H9 (cell line): ENCODE data around the gene NUDT16L1. TPM values are rescaled to one million over a fixed set of nuclear protein-coding genes. Genes with fewer than 3 reads are reported as not detected.

Experiments used
- DNase-seq: peaks from one replicate; pipeline ENCODE4 v3.0.0-alpha.2; 2017
- H2AFZ ChIP-seq: one replicate; pipeline ENCODE4 v1.6.1; 2013; ENCODE audit warnings: mild to moderate bottlenecking, low read length, control low read depth, moderate library complexity
- H2AK5ac ChIP-seq: 2 replicates; pipeline ENCODE4 v1.6.1; 2013; ENCODE audit warnings: low read length, control low read depth, mixed read lengths; ENCODE audit not compliant: insufficient read length
- H2BK120ac ChIP-seq: one replicate; pipeline ENCODE4 v1.6.1; 2013; ENCODE audit warnings: low read depth, mild to moderate bottlenecking, low read length, control low read depth, inconsistent platforms; ENCODE audit not compliant: poor library complexity, severe bottlenecking
- H2BK12ac ChIP-seq: 2 replicates; pipeline ENCODE4 v1.6.1; 2013; ENCODE audit warnings: low read length, control low read depth, mixed read lengths, low read depth; ENCODE audit not compliant: insufficient read length
- H2BK15ac ChIP-seq: 2 replicates; pipeline ENCODE4 v1.6.1; 2013; ENCODE audit warnings: low read depth, low read length, control low read depth
- H2BK20ac ChIP-seq: one replicate; pipeline ENCODE4 v1.6.1; 2013; ENCODE audit warnings: low read depth, mild to moderate bottlenecking, low read length, control low read depth, inconsistent platforms; ENCODE audit not compliant: poor library complexity, severe bottlenecking
- H2BK5ac ChIP-seq: 2 replicates; pipeline ENCODE4 v1.6.1; 2013; ENCODE audit warnings: low read length, control low read depth, mixed read lengths; ENCODE audit not compliant: insufficient read length
- H3K14ac ChIP-seq: 2 replicates; pipeline ENCODE4 v1.6.1; 2013; ENCODE audit warnings: low read length, control low read depth; ENCODE audit not compliant: insufficient read depth
- H3K18ac ChIP-seq: 2 replicates; pipeline ENCODE4 v1.6.1; 2013; ENCODE audit warnings: low read depth, mild to moderate bottlenecking, mixed read lengths, low read length, control low read depth; ENCODE audit not compliant: insufficient read length
- H3K23ac ChIP-seq: 2 replicates; pipeline ENCODE4 v1.6.1; 2013; ENCODE audit warnings: low read length, control low read depth, mixed read lengths, low read depth; ENCODE audit not compliant: insufficient read length
- H3K23me2 ChIP-seq: 2 replicates; pipeline ENCODE4 v1.6.1; 2013; ENCODE audit warnings: low read depth, mild to moderate bottlenecking, mixed read lengths, low read length, control low read depth; ENCODE audit not compliant: insufficient read length, poor library complexity, severe bottlenecking
- H3K27ac ChIP-seq: 2 replicates; pipeline ENCODE4 v1.5.1; 2013; ENCODE audit warnings: low read length, control low read depth, mixed read lengths, low read depth; ENCODE audit not compliant: insufficient read length
- H3K27me3 ChIP-seq: 2 replicates; pipeline ENCODE4 v1.6.1; 2013; ENCODE audit warnings: low read length, control low read depth, inconsistent platforms; ENCODE audit not compliant: insufficient read depth
- H3K4ac ChIP-seq: 2 replicates; pipeline ENCODE4 v1.6.1; 2013; ENCODE audit warnings: low read depth, mild to moderate bottlenecking, control low read depth, inconsistent platforms, low read length, moderate library complexity
- H3K4me1 ChIP-seq: 2 replicates; pipeline ENCODE4 v1.6.1; 2013; ENCODE audit warnings: low read length, control low read depth, inconsistent platforms; ENCODE audit not compliant: insufficient read depth
- H3K4me2 ChIP-seq: 2 replicates; pipeline ENCODE4 v1.6.1; 2013; ENCODE audit warnings: low read length, control low read depth, mixed read lengths; ENCODE audit not compliant: insufficient read length, insufficient read depth
- H3K56ac ChIP-seq: 2 replicates; pipeline ENCODE4 v1.6.1; 2013; ENCODE audit warnings: low read depth, mild to moderate bottlenecking, mixed read lengths, low read length, control low read depth; ENCODE audit not compliant: insufficient read length
- H3K79me1 ChIP-seq: 2 replicates; pipeline ENCODE4 v1.6.1; 2013; ENCODE audit warnings: low read depth, mild to moderate bottlenecking, moderate library complexity, low read length, control low read depth, inconsistent platforms; ENCODE audit not compliant: insufficient read depth, poor library complexity, severe bottlenecking
- H3K79me2 ChIP-seq: 2 replicates; pipeline ENCODE4 v1.6.1; 2013; ENCODE audit warnings: low read length, control low read depth, inconsistent platforms; ENCODE audit not compliant: insufficient read depth
- H3K9ac ChIP-seq: 2 replicates; pipeline ENCODE4 v1.6.1; 2013; ENCODE audit warnings: low read length, control low read depth, mixed read lengths; ENCODE audit not compliant: insufficient read length; ENCODE audit errors: extremely low read depth
- H3K9me3 ChIP-seq: one replicate; pipeline ENCODE4 v1.6.1; 2013; ENCODE audit warnings: low read depth, low read length, inconsistent platforms; ENCODE audit not compliant: control insufficient read depth
- H3T11ph ChIP-seq: one replicate; pipeline ENCODE4 v1.6.1; 2013; ENCODE audit warnings: mild to moderate bottlenecking, low read length, control low read depth, inconsistent platforms
- H4K20me1 ChIP-seq: one replicate; pipeline ENCODE4 v1.6.1; 2013; ENCODE audit not compliant: control insufficient read depth, insufficient read length, insufficient read depth
- H4K5ac ChIP-seq: 2 replicates; pipeline ENCODE4 v1.6.1; 2013; ENCODE audit warnings: low read depth, mild to moderate bottlenecking, mixed read lengths, low read length, control low read depth; ENCODE audit not compliant: insufficient read length
- H4K8ac ChIP-seq: replicated peaks from 2 replicates; pipeline ENCODE4 v1.6.1; 2013; ENCODE audit warnings: low read length, control low read depth, mixed read lengths, low read depth; ENCODE audit not compliant: insufficient read length
- H4K91ac ChIP-seq: 2 replicates; pipeline ENCODE4 v1.6.1; 2013; ENCODE audit warnings: low read depth, mild to moderate bottlenecking, moderate library complexity, mixed read lengths, low read length, control low read depth; ENCODE audit not compliant: insufficient read length
- H3K27ac Mint-ChIP-seq, 3 experiments: 2 replicates in 2 of 3; 3 replicates in 1 of 3; pipeline ENCODE4 v1.8.0; 2020 to 2021; ENCODE audit warnings: mixed read lengths in 3 of 3, mild to moderate bottlenecking in 1 of 3, moderate library complexity in 1 of 3
- H3K27me3 Mint-ChIP-seq: 2 replicates; pipeline ENCODE4 v1.8.0; 2021; ENCODE audit warnings: low read depth, mild to moderate bottlenecking, moderate library complexity, mixed read lengths
- H3K36me3 Mint-ChIP-seq, 3 experiments: 2 replicates in 2 of 3; 3 replicates in 1 of 3; pipeline ENCODE4 v1.8.0; 2020 to 2021; ENCODE audit warnings: low read depth in 3 of 3, mixed read lengths in 3 of 3; ENCODE audit not compliant: insufficient read depth in 1 of 3
- H3K4me1 Mint-ChIP-seq, 2 experiments: 2 replicates each; pipeline ENCODE4 v1.8.0; 2020; ENCODE audit warnings: mixed read lengths in 2 of 2
- H3K4me3 Mint-ChIP-seq, 2 experiments: 2 replicates in 1 of 2; 3 replicates in 1 of 2; pipeline ENCODE4 v1.8.0; 2020 to 2021; ENCODE audit warnings: mild to moderate bottlenecking in 2 of 2, mixed read lengths in 2 of 2, moderate library complexity in 1 of 2
- H3K9me3 Mint-ChIP-seq, 2 experiments: 2 replicates in 1 of 2; 3 replicates in 1 of 2; pipeline ENCODE4 v1.8.0; 2020; ENCODE audit warnings: mild to moderate bottlenecking in 2 of 2, mixed read lengths in 2 of 2, moderate library complexity in 1 of 2
- WGBS: extraction: QIAGEN DNeasy Blood & Tissue Kit; methylation state at CpG from one replicate; pipeline ENCODE4 v1.1.7; 2013; ENCODE audit warnings: missing lambda C conversion rate, low lambda C conversion rate, mixed read lengths; ENCODE audit not compliant: insufficient read length; ENCODE audit errors: extremely low coverage; 5-methylcytosine and 5-hydroxymethylcytosine counted together
- total RNA-seq: library from RNA; stranded (reverse); gene quantifications from 2 replicates; pipeline ENCODE4 v1.2.1, GENCODE V29; 2021
- TF ChIP-seq, protein P1 (sequence below): fragments of 200-600 bp; sonication (generic); conservative IDR thresholded peaks from 3 replicates; pipeline ENCODE4 v1.8.0; 2021; ENCODE audit warnings: antibody characterized with exemption, mild to moderate bottlenecking

NUDT16L1 gene
- total RNA-seq, 1 experiment from 2014 or later = 49.4 TPM

DNA sequence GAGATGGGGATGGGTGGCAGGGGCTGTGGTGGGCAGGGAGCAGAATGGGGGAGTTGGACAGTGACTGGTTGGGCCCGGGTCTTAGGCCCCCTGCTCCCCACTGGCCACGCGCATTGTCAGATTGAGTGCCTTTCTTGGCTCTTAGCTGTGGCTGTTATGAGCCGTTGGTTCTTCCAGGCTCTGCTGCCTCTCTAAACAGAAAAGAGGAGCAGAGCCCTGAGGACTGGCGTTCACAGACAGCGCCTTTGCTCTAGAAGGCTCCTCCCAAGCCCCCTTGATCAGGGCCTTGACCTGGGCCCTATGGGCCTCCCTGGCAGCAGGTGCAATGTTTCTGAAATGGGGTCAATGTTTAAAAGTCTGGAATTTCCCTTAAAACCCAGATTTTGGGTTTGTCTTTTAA, 14.8 kb upstream of the NUDT16L1 start:
- Histone ChIP-seq H3K56ac (no peak overlapping the region), H3K79me2 (no peaks in the 10 kb centered on the region), H2BK5ac (no peak overlapping the region), H3K9ac (no peak overlapping the region), H3K23me2 (no peaks in the 10 kb centered on the region), H3K9me3 (no peaks in the 10 kb centered on the region), H2BK20ac (no peak overlapping the region), H2AK5ac (no peak overlapping the region), H2BK15ac (no peak overlapping the region), H3K4me2 (no peak overlapping the region), H2AFZ (no peak overlapping the region), H2BK12ac (no peak overlapping the region), H4K5ac (no peak overlapping the region), H3T11ph (no peak overlapping the region), H2BK120ac (no peak overlapping the region), H4K8ac (no peak overlapping the region), H3K27ac (no peak overlapping the region), H3K23ac (no peak overlapping the region), H3K79me1 (no peaks in the 10 kb centered on the region), H3K4ac (no peak overlapping the region), H3K18ac (no peak overlapping the region), H3K4me1 (no peaks in the 10 kb centered on the region; the same call in 1 of the 2 replicates), H4K91ac (no peak overlapping the region), H3K14ac (no peak overlapping the region), H3K27me3 (no peaks in the 10 kb centered on the region), H4K20me1 (no peaks in the 10 kb centered on the region)
- no peak for DNase-seq
- H3K4me3 Mint-ChIP-seq = no peak overlapping the region
- no peak overlapping the region for H3K27ac Mint-ChIP-seq
- H3K9me3 Mint-ChIP-seq = no peaks in the 10 kb centered on the region
- peaks cover 2 to 8% of the 10 kb centered on the region in 2 experiments; a peak in 3 of 4 replicates for H3K4me1 Mint-ChIP-seq
- H3K27me3 Mint-ChIP-seq = no peaks in the 10 kb centered on the region
- peaks cover 2 to 30% (median 6%) of the 10 kb centered on the region in 3 experiments; a peak in 5 of 7 replicates for H3K36me3 Mint-ChIP-seq
- WGBS = no CpG with 5 or more reads among the region's 6 CpGs
- TF ChIP-seq, protein P1, sequence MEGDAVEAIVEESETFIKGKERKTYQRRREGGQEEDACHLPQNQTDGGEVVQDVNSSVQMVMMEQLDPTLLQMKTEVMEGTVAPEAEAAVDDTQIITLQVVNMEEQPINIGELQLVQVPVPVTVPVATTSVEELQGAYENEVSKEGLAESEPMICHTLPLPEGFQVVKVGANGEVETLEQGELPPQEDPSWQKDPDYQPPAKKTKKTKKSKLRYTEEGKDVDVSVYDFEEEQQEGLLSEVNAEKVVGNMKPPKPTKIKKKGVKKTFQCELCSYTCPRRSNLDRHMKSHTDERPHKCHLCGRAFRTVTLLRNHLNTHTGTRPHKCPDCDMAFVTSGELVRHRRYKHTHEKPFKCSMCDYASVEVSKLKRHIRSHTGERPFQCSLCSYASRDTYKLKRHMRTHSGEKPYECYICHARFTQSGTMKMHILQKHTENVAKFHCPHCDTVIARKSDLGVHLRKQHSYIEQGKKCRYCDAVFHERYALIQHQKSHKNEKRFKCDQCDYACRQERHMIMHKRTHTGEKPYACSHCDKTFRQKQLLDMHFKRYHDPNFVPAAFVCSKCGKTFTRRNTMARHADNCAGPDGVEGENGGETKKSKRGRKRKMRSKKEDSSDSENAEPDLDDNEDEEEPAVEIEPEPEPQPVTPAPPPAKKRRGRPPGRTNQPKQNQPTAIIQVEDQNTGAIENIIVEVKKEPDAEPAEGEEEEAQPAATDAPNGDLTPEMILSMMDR = no peak
